Measurements from ENCODE around the gene SLC25A27.
"Not testable (repeated sequence)": the region's sequence is repeated elsewhere in the genome, so short reads cannot be mapped to it uniquely, and the experiment has no call there.

SLC25A27 gene

DNA sequence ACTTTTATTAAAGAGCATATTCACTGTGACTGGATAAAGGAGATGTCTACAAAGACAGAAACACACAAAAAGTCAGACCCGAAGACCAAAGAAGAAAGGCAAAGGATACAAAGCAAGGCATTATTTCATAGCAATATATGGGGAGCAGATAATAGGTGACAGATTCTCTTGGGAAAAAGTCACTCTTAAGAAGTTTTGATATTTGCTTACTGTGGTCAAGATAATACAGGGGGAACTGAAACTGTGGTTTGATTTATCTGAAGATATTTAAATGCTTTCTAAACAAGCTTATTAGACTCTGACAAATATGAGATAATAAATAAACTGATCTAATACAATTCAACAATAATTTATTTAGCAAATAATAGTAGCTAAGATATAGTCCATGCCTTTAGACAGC lies 14.8 kb upstream of the SLC25A27 start:
- Mint-ChIP-seq H3K27ac (no peak overlapping the region), H3K4me3 (no peak overlapping the region), H3K4me1 (ENCODE audit: low read depth) (peaks cover 4% of the 10 kb centered on the region), H3K9me3 (ENCODE audit: low read depth) (peaks cover 3% of the 10 kb centered on the region), H3K27me3 (peaks cover 8% of the 10 kb centered on the region), H3K36me3 (no peaks in the 10 kb centered on the region)

- no peak overlapping the region for H3K4me3 Mint-ChIP-seq
These were observed 14.1 kb upstream of the SLC25A27 start for GRCh38 chr6:46638650-46639049.

GRCh38 chr6:46642928-46643751 lies 9.6 kb upstream of the SLC25A27 start:
- Mint-ChIP-seq H3K9me3 (ENCODE audit: low read depth) (peaks cover 8% of the 10 kb centered on the region), H3K4me1 (ENCODE audit: low read depth) (peaks cover 5% of the 10 kb centered on the region), H3K36me3 (no peaks in the 10 kb centered on the region), H3K27me3 (peaks cover 11% of the 10 kb centered on the region), H3K27ac (peak overlapping the region; percentile 62), H3K4me3 (no peak overlapping the region)

More at GRCh38 chr6:46638650-46639049, 14.1 kb upstream of the SLC25A27 start:
- H3K9me3 Mint-ChIP-seq (ENCODE audit: low read depth): peaks cover 4% of the 10 kb centered on the region
- H3K27ac Mint-ChIP-seq: no peak overlapping the region
- peaks cover 9% of the 10 kb centered on the region for H3K27me3 Mint-ChIP-seq
- peaks cover 5% of the 10 kb centered on the region for H3K4me1 Mint-ChIP-seq (ENCODE audit: low read depth)
- H3K36me3 Mint-ChIP-seq: no peaks in the 10 kb centered on the region

GRCh38 chr6:46645265-46645664 lies 7.5 kb upstream of the SLC25A27 start:
- Mint-ChIP-seq H3K27ac (no peak overlapping the region), H3K27me3 (peaks cover 13% of the 10 kb centered on the region), H3K4me3 (no peak overlapping the region)

DNA sequence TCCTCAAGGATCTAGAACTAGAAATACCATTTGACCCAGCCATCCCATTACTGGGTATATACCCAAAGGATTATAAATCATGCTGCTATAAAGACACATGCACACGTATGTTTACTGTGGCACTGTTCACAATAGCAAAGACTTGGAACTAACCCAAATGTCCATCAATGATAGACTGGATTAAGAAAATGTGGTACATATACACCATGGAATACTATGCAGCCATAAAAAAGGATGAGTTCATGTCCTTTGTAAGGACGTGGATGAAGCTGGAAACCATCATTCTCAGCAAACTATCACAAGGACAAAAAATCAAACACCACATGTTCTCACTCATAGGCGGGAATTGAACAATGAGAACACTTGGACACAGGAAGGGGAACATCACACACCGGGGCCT lies 4.7 kb upstream of the SLC25A27 start:
- not testable (repeated sequence) for H3K36me3 Mint-ChIP-seq; H3K4me3 Mint-ChIP-seq; H3K9me3 Mint-ChIP-seq (ENCODE audit: low read depth); H3K4me1 Mint-ChIP-seq (ENCODE audit: low read depth); H3K27ac Mint-ChIP-seq
- H3K27me3 Mint-ChIP-seq: peaks cover 17% of the 10 kb centered on the region

More at GRCh38 chr6:46645265-46645664, 7.5 kb upstream of the SLC25A27 start:
- peaks cover 8% of the 10 kb centered on the region for H3K9me3 Mint-ChIP-seq (ENCODE audit: low read depth)
- H3K36me3 Mint-ChIP-seq: no peaks in the 10 kb centered on the region
- H3K4me1 Mint-ChIP-seq (ENCODE audit: low read depth): peaks cover 5% of the 10 kb centered on the region

DNA sequence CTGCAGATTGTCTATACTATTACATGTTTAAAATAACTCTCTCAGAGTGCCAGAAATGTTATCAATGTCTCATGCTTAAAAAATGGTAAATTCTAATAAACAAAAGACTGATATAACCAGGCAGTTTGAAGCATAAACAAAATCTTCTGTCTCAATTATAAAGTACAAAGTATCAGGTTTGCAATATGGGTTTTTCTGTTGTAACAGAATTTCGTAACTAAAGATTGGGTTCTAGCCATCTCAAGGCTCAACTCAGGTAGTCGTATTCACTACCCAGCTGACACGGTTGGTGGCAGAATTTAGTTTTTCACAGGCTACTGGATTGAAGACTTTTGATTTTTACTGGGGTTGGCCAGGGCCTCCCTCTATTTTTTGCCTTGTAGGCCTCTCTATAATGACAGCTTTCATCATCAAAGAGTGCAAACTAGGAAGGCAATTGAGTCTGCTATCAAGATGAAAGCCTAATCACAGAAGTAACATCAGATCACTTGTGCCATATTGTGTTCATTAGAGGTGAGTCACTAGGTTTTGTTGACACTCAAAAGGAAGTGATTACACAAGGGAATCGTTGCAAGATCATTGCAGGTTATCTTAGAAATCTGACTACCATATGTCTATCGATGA lies 3.8 kb upstream of the SLC25A27 start:
- no peak overlapping the region for H3K4me3 Mint-ChIP-seq
- no peak overlapping the region for H3K27ac Mint-ChIP-seq
- H3K4me1 Mint-ChIP-seq (ENCODE audit: low read depth): peaks cover 13% of the 10 kb centered on the region
- H3K36me3 Mint-ChIP-seq: no peaks in the 10 kb centered on the region
- H3K9me3 Mint-ChIP-seq (ENCODE audit: low read depth): peaks cover 4% of the 10 kb centered on the region
- peaks cover 21% of the 10 kb centered on the region for H3K27me3 Mint-ChIP-seq

DNA sequence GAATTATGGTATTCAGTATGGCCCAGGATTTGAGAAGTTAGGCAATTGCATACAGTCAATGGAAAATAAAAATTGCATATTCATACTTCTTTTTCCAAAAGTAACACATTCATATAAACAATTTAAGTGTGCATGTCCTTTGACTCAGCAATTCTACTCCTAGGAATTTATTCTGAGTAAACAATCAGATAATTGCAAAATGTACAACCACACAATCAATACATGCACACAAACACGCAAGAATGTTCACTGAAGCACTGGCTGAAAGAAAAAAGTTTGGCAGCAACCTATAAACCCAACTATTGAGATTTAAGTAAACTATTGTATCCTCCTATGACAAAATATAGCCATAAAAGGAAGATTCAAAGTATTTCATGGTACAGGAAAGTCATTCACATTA lies 1.8 kb upstream of the SLC25A27 start:
- Mint-ChIP-seq H3K9me3 (ENCODE audit: low read depth) (no peaks in the 10 kb centered on the region), H3K27me3 (peaks cover 30% of the 10 kb centered on the region), H3K4me3 (no peak overlapping the region), H3K4me1 (ENCODE audit: low read depth) (peaks cover 13% of the 10 kb centered on the region), H3K27ac (no peak overlapping the region), H3K36me3 (no peaks in the 10 kb centered on the region)

- peaks cover 13% of the 10 kb centered on the region for H3K4me1 Mint-ChIP-seq (ENCODE audit: low read depth)
- H3K27me3 Mint-ChIP-seq: peaks cover 30% of the 10 kb centered on the region
- H3K9me3 Mint-ChIP-seq (ENCODE audit: low read depth): no peaks in the 10 kb centered on the region
- H3K27ac Mint-ChIP-seq: no peak overlapping the region
- H3K36me3 Mint-ChIP-seq: no peaks in the 10 kb centered on the region
- peak overlapping the region; percentile 90 for H3K4me3 Mint-ChIP-seq
These were observed 959 bp upstream of the SLC25A27 start for GRCh38 chr6:46651816-46652215.

GRCh38 chr6:46652232-46652602 lies 558 bp upstream of the SLC25A27 start:
- peak overlapping the region; percentile 90 for H3K4me3 Mint-ChIP-seq
- H3K9me3 Mint-ChIP-seq (ENCODE audit: low read depth): no peaks in the 10 kb centered on the region
- peaks cover 30% of the 10 kb centered on the region for H3K27me3 Mint-ChIP-seq
- H3K4me1 Mint-ChIP-seq (ENCODE audit: low read depth): peaks cover 13% of the 10 kb centered on the region
- no peaks in the 10 kb centered on the region for H3K36me3 Mint-ChIP-seq
- no peak overlapping the region for H3K27ac Mint-ChIP-seq

DNA sequence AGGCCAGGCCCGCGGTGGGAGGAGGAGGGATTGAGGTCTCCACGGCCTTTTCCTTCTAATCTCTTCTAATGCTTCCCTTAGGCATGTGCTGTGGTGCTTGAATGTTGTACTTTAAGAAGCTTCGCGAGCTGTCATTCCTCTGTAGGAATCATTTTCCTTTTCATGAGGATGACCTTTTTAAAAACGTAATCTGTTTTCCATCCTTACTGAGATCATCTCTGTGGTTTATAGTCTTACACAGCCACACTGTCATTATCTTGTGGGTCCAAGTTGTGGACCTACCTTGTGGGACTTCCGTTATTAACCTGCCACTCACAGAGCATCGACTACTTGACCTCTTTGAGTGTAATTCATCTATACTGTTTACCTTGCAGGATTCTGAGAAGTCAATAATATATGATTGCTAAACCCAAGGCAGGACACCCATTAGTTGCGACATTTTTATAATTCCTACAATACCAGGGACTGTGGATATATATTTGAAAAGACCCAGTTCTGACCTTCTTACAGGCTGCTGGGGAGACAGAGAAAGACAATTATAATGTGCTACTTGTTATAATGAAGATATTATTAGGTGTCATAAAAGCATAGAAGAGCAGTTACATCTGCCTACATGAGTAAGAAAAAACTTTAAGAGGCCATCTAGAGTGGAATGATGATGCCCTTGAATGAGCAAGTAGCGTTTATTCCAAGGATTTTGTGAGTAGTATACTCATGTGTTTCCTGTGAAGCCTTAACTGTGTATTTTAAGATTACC lies 842 bp downstream of the SLC25A27 start:
- Mint-ChIP-seq H3K27me3 (peaks cover 28% of the 10 kb centered on the region), H3K27ac (no peak overlapping the region), H3K4me1 (ENCODE audit: low read depth) (peaks cover 13% of the 10 kb centered on the region), H3K36me3 (no peaks in the 10 kb centered on the region), H3K4me3 (peak overlapping the region; percentile 90), H3K9me3 (ENCODE audit: low read depth) (no peaks in the 10 kb centered on the region)

GRCh38 chr6:46655803-46656202 lies 3.0 kb downstream of the SLC25A27 start:
- Mint-ChIP-seq H3K4me3 (no peak overlapping the region), H3K27me3 (peaks cover 25% of the 10 kb centered on the region), H3K9me3 (ENCODE audit: low read depth) (no peaks in the 10 kb centered on the region), H3K4me1 (ENCODE audit: low read depth) (peaks cover 13% of the 10 kb centered on the region), H3K36me3 (no peaks in the 10 kb centered on the region), H3K27ac (no peak overlapping the region)

GRCh38 chr6:46657642-46658041 lies 4.9 kb downstream of the SLC25A27 start:
- H3K9me3 Mint-ChIP-seq (ENCODE audit: low read depth): no peaks in the 10 kb centered on the region
- peaks cover 15% of the 10 kb centered on the region for H3K27me3 Mint-ChIP-seq
- no peak overlapping the region for H3K27ac Mint-ChIP-seq
- no peaks in the 10 kb centered on the region for H3K36me3 Mint-ChIP-seq
- no peak overlapping the region for H3K4me3 Mint-ChIP-seq
- H3K4me1 Mint-ChIP-seq (ENCODE audit: low read depth): peaks cover 5% of the 10 kb centered on the region

GRCh38 chr6:46661483-46661882 lies 8.7 kb downstream of the SLC25A27 start:
- H3K27me3 Mint-ChIP-seq: no peaks in the 10 kb centered on the region
- no peaks in the 10 kb centered on the region for H3K9me3 Mint-ChIP-seq (ENCODE audit: low read depth)
- no peaks in the 10 kb centered on the region for H3K4me1 Mint-ChIP-seq (ENCODE audit: low read depth)
- no peak overlapping the region for H3K4me3 Mint-ChIP-seq
- no peak overlapping the region for H3K27ac Mint-ChIP-seq
- H3K36me3 Mint-ChIP-seq: no peaks in the 10 kb centered on the region

GRCh38 chr6:46667377-46667776 lies 14.6 kb downstream of the SLC25A27 start:
- no peak overlapping the region for H3K27ac Mint-ChIP-seq
- H3K36me3 Mint-ChIP-seq: no peaks in the 10 kb centered on the region
- no peaks in the 10 kb centered on the region for H3K9me3 Mint-ChIP-seq (ENCODE audit: low read depth)
- no peak overlapping the region for H3K4me3 Mint-ChIP-seq
- H3K4me1 Mint-ChIP-seq (ENCODE audit: low read depth): no peaks in the 10 kb centered on the region
- H3K27me3 Mint-ChIP-seq: no peaks in the 10 kb centered on the region

DNA sequence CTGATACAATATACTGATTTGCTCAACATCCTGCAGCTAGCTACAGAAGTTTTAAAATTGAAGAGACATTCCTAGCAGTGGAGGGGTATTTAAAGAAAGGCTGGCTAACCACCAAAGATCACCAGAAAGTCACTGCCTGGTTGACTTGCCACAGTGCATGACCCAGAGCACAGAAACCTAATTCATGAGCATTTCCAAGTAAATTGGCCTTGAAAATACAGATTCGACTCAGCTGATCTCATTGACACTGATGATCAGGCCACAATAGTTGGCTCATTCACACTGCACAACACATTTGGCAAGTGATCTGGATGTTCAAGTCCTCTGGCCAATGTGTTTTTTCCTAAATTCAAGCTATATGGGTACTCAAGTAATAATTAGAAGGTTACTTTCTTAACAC lies 21.6 kb downstream of the SLC25A27 start:
- H3K4me3 Mint-ChIP-seq: no peak overlapping the region
- no peaks in the 10 kb centered on the region for H3K9me3 Mint-ChIP-seq (ENCODE audit: low read depth)
- no peak overlapping the region for H3K27ac Mint-ChIP-seq
- H3K27me3 Mint-ChIP-seq: no peaks in the 10 kb centered on the region
- no peaks in the 10 kb centered on the region for H3K4me1 Mint-ChIP-seq (ENCODE audit: low read depth)
- no peaks in the 10 kb centered on the region for H3K36me3 Mint-ChIP-seq

All from activated naive CD8-positive, alpha-beta T cell (primary cell).